Endodermal cell (in vitro differentiated cells): Measurements from ENCODE around the gene NFKBIB. TPM values are rescaled to one million over a fixed set of nuclear protein-coding genes. Genes with fewer than 3 reads are reported as not detected.
"Not testable (repeated sequence)": the region's sequence is repeated elsewhere in the genome, so short reads cannot be mapped to it uniquely, and the experiment has no call there.

Experiments
- DNase-seq: peaks from one replicate; pipeline ENCODE4 v3.0.0-alpha.2; 2017
- H3K27ac ChIP-seq: 2 replicates; pipeline ENCODE4 v1.5.1; 2013; ENCODE audit warnings: mild to moderate bottlenecking, low read depth, low read length, moderate library complexity
- H3K27me3 ChIP-seq: 2 replicates; pipeline ENCODE4 v1.6.1; 2013; ENCODE audit warnings: mild to moderate bottlenecking, low read length, moderate library complexity; ENCODE audit not compliant: insufficient read depth, control insufficient read depth, poor library complexity, severe bottlenecking
- H3K36me3 ChIP-seq: 2 replicates; pipeline ENCODE4 v1.7.0; 2013; ENCODE audit warnings: mild to moderate bottlenecking, low read length, moderate library complexity; ENCODE audit not compliant: control insufficient read depth, insufficient read depth
- H3K4me1 ChIP-seq: one replicate; pipeline ENCODE4 v1.7.0; 2013; ENCODE audit warnings: low read length; ENCODE audit not compliant: control insufficient read depth, insufficient read depth
- H3K4me3 ChIP-seq: 2 replicates; pipeline ENCODE4 v1.5.1; 2013; ENCODE audit warnings: mild to moderate bottlenecking, low read length, moderate library complexity
- H3K9ac ChIP-seq: 2 replicates; pipeline ENCODE4 v1.6.1; 2013; ENCODE audit warnings: mild to moderate bottlenecking, low read length, moderate library complexity; ENCODE audit not compliant: poor library complexity, severe bottlenecking; ENCODE audit errors: extremely low read depth
- H3K9me3 ChIP-seq: 2 replicates; pipeline ENCODE4 v1.6.1; 2013; ENCODE audit warnings: mild to moderate bottlenecking, low read length, moderate library complexity; ENCODE audit not compliant: control insufficient read depth
- H3K27ac Mint-ChIP-seq: 2 replicates; pipeline ENCODE4 v1.8.0; 2020; ENCODE audit warnings: mixed read lengths
- H3K27me3 Mint-ChIP-seq: 2 replicates; pipeline ENCODE4 v1.8.0; 2021; ENCODE audit warnings: mild to moderate bottlenecking, mixed read lengths; ENCODE audit not compliant: insufficient read depth
- H3K36me3 Mint-ChIP-seq: 2 replicates; pipeline ENCODE4 v1.8.0; 2020; ENCODE audit warnings: low read depth, mixed read lengths
- H3K4me1 Mint-ChIP-seq: 2 replicates; pipeline ENCODE4 v1.8.0; 2020; ENCODE audit warnings: mixed read lengths
- H3K4me3 Mint-ChIP-seq: 2 replicates; pipeline ENCODE4 v1.8.0; 2020; ENCODE audit warnings: mild to moderate bottlenecking, moderate library complexity, mixed read lengths
- H3K9me3 Mint-ChIP-seq: 2 replicates; pipeline ENCODE4 v1.8.0; 2020; ENCODE audit warnings: mild to moderate bottlenecking, mixed read lengths
- CTCF ChIP-seq: fragments of 200-600 bp; sonication (generic); conservative IDR thresholded peaks from 2 replicates; pipeline ENCODE4 v1.5.0; 2021; ENCODE audit warnings: antibody characterized with exemption, mild to moderate bottlenecking
- WGBS, 2 experiments: methylation state at CpG; one replicate each; pipeline versions ENCODE4 v1.1.5 to v1.1.7; 2013; ENCODE audit warnings: missing lambda C conversion rate in 2 of 2, mixed read lengths in 1 of 2; ENCODE audit not compliant: insufficient coverage in 1 of 2, insufficient read length in 1 of 2; 5-methylcytosine and 5-hydroxymethylcytosine counted together
- total RNA-seq, 2 donors: library from RNA; stranded (reverse); fragmentation: NEBNext Ultra II Directional in 1 of 2; extraction: Animal tissue kit (Norgen Biotek cat#: 25700) in 1 of 2; gene quantifications; 2 replicates in 1 of 2; 3 replicates in 1 of 2; pipeline ENCODE4 v1.2.1, GENCODE V29; 2021

Gene NFKBIB
- total RNA-seq, 2 donors from 2014 or later: 20.7 to 24.3 TPM

GRCh38 chr19:38932425-38933179 is 32.8 kb downstream of the NFKBIB start:
- peak; percentile 58 for TF ChIP-seq CTCF
- no peak overlapping the region for H3K9ac ChIP-seq
- Mint-ChIP-seq H3K4me1 (peaks cover 9% of the 10 kb centered on the region), H3K27me3 (peaks cover 7% of the 10 kb centered on the region), H3K4me3 (peak overlapping the region; percentile 13), H3K36me3 (peaks cover 48% of the 10 kb centered on the region), H3K9me3 (peaks cover 44% of the 10 kb centered on the region), H3K27ac (no peak overlapping the region)
- no peak overlapping the region for H3K4me3 ChIP-seq
- no peaks in the 10 kb centered on the region for H3K27me3 ChIP-seq
- peak; percentile 70 for DNase-seq
- peaks cover 44% of the 10 kb centered on the region for H3K9me3 ChIP-seq
- H3K4me1 ChIP-seq: no peaks in the 10 kb centered on the region
- peaks cover 35% of the 10 kb centered on the region for H3K36me3 ChIP-seq
- 97 to 99% methylated on average over 27 to 29 of the region's 29 CpGs for WGBS, 2 experiments
- H3K27ac ChIP-seq: no peak overlapping the region

DNA sequence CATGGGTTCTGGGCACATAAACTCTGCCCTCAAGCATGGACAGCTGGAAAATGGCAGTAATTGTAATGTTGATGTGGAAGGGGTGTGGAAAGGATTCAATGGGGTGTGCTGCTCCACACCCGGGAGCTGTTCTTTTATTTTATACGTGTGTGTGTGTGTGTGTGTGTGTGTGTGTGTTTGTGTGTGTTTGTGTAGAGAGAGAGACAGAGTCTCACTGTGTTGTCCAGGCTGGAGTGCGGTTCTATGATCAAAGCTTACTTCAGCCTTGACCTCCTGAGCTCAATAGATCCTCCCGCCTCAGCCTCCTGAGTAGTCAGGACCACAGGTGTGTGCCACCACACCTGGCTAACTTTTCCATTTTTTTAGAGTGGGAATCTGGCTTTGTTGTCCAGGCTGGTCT is 33.8 kb downstream of the NFKBIB start:
- H3K27ac ChIP-seq: no peak overlapping the region
- no peak overlapping the region for H3K4me3 Mint-ChIP-seq
- H3K9me3 ChIP-seq: peaks cover 44% of the 10 kb centered on the region
- H3K27me3 ChIP-seq: no peaks in the 10 kb centered on the region
- no peaks in the 10 kb centered on the region for H3K4me1 ChIP-seq
- H3K27ac Mint-ChIP-seq: no peak overlapping the region
- H3K4me1 Mint-ChIP-seq: peaks cover 9% of the 10 kb centered on the region
- H3K4me3 ChIP-seq: peak overlapping the region; percentile 50
- no peak for DNase-seq
- peaks cover 39% of the 10 kb centered on the region for H3K36me3 Mint-ChIP-seq
- WGBS, 2 experiments: 94 to 100% methylated on average over 2 to 4 of the region's 4 CpGs
- H3K27me3 Mint-ChIP-seq: peaks cover 9% of the 10 kb centered on the region
- peaks cover 31% of the 10 kb centered on the region for H3K36me3 ChIP-seq
- TF ChIP-seq CTCF: no peak
- peaks cover 44% of the 10 kb centered on the region for H3K9me3 Mint-ChIP-seq
- no peak overlapping the region for H3K9ac ChIP-seq

DNA sequence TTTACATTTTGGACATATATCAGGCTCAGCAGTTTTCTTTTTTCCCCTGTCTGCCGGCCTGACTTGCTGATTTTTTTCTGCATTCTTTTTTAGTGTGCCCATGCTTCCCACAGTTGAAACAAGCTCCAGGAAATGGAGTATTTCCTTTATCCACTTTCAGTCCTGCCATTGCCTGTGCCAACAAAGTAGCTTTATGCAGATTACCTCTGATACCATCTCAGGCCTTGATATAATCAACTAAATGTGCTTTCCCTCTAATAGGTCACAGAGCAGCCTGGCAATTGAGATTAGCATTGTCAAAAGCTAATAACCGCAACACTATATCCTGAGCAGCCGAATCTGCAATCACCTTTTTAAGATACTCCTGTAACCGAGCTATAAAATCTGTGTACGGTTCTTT is 40.2 kb downstream of the NFKBIB start:
- 89 to 91% methylated on average over 4 to 5 of the region's 5 CpGs for WGBS, 2 experiments
- H3K27ac ChIP-seq: no peak overlapping the region
- no peaks in the 10 kb centered on the region for H3K27me3 ChIP-seq
- Mint-ChIP-seq H3K9me3 (peaks cover 20% of the 10 kb centered on the region), H3K4me1 (peaks cover 11% of the 10 kb centered on the region), H3K36me3 (peaks cover 20% of the 10 kb centered on the region), H3K4me3 (no peak overlapping the region), H3K27me3 (peaks cover 13% of the 10 kb centered on the region), H3K27ac (no peak overlapping the region)
- H3K9me3 ChIP-seq: peaks cover 16% of the 10 kb centered on the region
- no peak overlapping the region for H3K4me3 ChIP-seq
- H3K36me3 ChIP-seq: no peaks in the 10 kb centered on the region
- H3K4me1 ChIP-seq: no peaks in the 10 kb centered on the region
- no peak overlapping the region for H3K9ac ChIP-seq
- no peak for DNase-seq
- TF ChIP-seq CTCF: no peak

- not testable (repeated sequence) for H3K27ac Mint-ChIP-seq, H3K36me3 ChIP-seq, H3K4me3 ChIP-seq, H3K27me3 ChIP-seq, H3K9me3 ChIP-seq, DNase-seq, H3K9me3 Mint-ChIP-seq, H3K4me1 ChIP-seq, H3K4me3 Mint-ChIP-seq, H3K27ac ChIP-seq, H3K9ac ChIP-seq
- H3K27me3 Mint-ChIP-seq: peaks cover 13% of the 10 kb centered on the region
- peaks cover 11% of the 10 kb centered on the region for H3K4me1 Mint-ChIP-seq
- peaks cover 17% of the 10 kb centered on the region for H3K36me3 Mint-ChIP-seq
- WGBS, 2 experiments: 95 to 98% methylated on average over 5 of the region's 5 CpGs
These were observed 41.7 kb downstream of the NFKBIB start for GRCh38 chr19:38941466-38941865.
